PC-9 (cell line): Measurements from ENCODE around the gene CELSR3.

Experiments used
- EZH2 ChIP-seq: fragments of 200-600 bp; sonication (generic); IDR thresholded peaks from 2 replicates; pipeline ENCODE4 v1.8.0; 2017; ENCODE audit warnings: antibody characterized with exemption, low read depth
- TF ChIP-seq, protein P1 (sequence below): fragments of 200-600 bp; sonication (generic); conservative IDR thresholded peaks from 2 replicates; pipeline ENCODE4 v1.6.1; 2017; ENCODE audit warnings: mixed run types, antibody characterized with exemption, mild to moderate bottlenecking, moderate library complexity

DNA sequence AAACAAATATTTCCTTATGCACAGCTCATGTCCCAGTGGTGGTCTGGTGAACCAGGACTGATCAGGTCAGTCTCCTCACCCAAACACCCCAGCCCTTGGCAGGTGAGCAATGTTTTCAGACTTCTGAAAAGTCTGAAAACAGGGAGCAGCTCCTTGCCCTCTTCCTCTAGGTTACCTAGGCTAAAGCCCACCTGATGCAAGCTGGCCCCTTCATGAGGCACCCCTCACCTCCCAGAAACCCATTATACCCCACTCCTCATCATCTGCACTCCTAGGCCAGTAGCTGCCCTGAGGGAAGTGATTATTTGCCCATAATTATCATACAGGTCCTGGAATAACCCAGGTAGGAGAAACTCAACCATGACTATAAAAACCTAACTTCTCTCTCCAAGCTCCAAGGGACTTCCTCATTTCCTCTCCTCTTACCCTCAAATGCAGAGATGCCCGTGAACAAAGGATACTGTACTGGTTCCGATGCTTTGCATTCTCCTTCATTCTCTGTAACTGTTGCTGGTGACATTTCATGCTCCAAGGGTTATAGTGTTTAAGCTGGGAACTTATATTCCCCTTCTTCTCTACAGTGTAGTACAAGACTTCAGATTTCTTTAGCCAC, 28.3 kb upstream of the CELSR3 start:
- TF ChIP-seq EZH2: no peak
- TF ChIP-seq, protein P1, sequence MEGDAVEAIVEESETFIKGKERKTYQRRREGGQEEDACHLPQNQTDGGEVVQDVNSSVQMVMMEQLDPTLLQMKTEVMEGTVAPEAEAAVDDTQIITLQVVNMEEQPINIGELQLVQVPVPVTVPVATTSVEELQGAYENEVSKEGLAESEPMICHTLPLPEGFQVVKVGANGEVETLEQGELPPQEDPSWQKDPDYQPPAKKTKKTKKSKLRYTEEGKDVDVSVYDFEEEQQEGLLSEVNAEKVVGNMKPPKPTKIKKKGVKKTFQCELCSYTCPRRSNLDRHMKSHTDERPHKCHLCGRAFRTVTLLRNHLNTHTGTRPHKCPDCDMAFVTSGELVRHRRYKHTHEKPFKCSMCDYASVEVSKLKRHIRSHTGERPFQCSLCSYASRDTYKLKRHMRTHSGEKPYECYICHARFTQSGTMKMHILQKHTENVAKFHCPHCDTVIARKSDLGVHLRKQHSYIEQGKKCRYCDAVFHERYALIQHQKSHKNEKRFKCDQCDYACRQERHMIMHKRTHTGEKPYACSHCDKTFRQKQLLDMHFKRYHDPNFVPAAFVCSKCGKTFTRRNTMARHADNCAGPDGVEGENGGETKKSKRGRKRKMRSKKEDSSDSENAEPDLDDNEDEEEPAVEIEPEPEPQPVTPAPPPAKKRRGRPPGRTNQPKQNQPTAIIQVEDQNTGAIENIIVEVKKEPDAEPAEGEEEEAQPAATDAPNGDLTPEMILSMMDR: no peak
